Cardiac muscle cell (in vitro differentiated cells and primary cell): Measurements from ENCODE around the gene TMOD2. TPM values are rescaled to one million over a fixed set of nuclear protein-coding genes. Genes with fewer than 3 reads are reported as not detected.
A peak's percentile ranks its signal among the peaks of the same experiment; 100 is the strongest.

Experiments used
- DNase-seq, 2 donors: peaks; one replicate each; pipeline versions ENCODE4 v3.0.0 to v3.0.0-alpha.2; 2010 to 2017; ENCODE audit warnings: low read depth in 1 of 2, low spot score in 1 of 2
- H3K27ac ChIP-seq: fragments of 200-600 bp; sonication (generic); 2 replicates; pipeline ENCODE4 v1.5.1; 2016
- H3K27me3 ChIP-seq: fragments of 200-600 bp; sonication (generic); 2 replicates; pipeline ENCODE4 v1.6.0; 2016; ENCODE audit warnings: control low read depth
- H3K36me3 ChIP-seq: fragments of 200-600 bp; sonication (generic); 2 replicates; pipeline ENCODE4 v1.5.1; 2016; ENCODE audit warnings: control low read depth
- H3K4me1 ChIP-seq: fragments of 200-600 bp; sonication (generic); 2 replicates; pipeline ENCODE4 v1.8.1; 2017; ENCODE audit warnings: low read depth, mild to moderate bottlenecking, mixed run types
- H3K4me3 ChIP-seq: fragments of 200-600 bp; sonication (generic); 2 replicates; pipeline ENCODE4 v1.5.1; 2016; ENCODE audit warnings: mild to moderate bottlenecking
- H3K9me3 ChIP-seq: fragments of 200-600 bp; sonication (generic); 2 replicates; pipeline ENCODE4 v1.5.1; 2017; ENCODE audit warnings: low read depth, mild to moderate bottlenecking, control low read depth
- CTCF ChIP-seq: IDR thresholded peaks from 2 replicates; pipeline ENCODE4 v1.5.1; 2012; ENCODE audit warnings: low read depth, mild to moderate bottlenecking, low read length
- polyA plus RNA-seq: library from polyadenylated mRNA; unstranded; fragments of >200 nt; fragmentation: Nextera tagmentation; extraction: Ambion mirVana; gene quantifications from 2 replicates; pipeline ENCODE4 v1.2.1, GENCODE V29; 2016
- total RNA-seq: library from RNA; depleted of rRNA; stranded (reverse); fragments of >200 nt; gene quantifications from 2 replicates; pipeline ENCODE4 v1.2.3, GENCODE V29; 2016

TMOD2 gene
- total and polyA plus RNA-seq, 2 experiments from 2014 or later = 1.8 to 2.8 TPM

GRCh38 chr15:51709031-51709430 lies 42.4 kb upstream of the TMOD2 start:
- H3K36me3 ChIP-seq = no peaks in the 10 kb centered on the region
- H3K4me1 ChIP-seq = no peaks in the 10 kb centered on the region
- DNase-seq = no peak
- no peaks in the 10 kb centered on the region for H3K9me3 ChIP-seq
- no peak overlapping the region for H3K4me3 ChIP-seq
- no peaks in the 10 kb centered on the region for H3K27me3 ChIP-seq
- H3K27ac ChIP-seq = no peak overlapping the region
- no peak for TF ChIP-seq CTCF

GRCh38 chr15:51714162-51714561 lies 37.2 kb upstream of the TMOD2 start:
- no peak for DNase-seq
- Histone ChIP-seq H3K4me1 (peaks cover 3% of the 10 kb centered on the region), H3K4me3 (no peak overlapping the region), H3K27me3 (no peaks in the 10 kb centered on the region), H3K27ac (no peak overlapping the region), H3K36me3 (no peaks in the 10 kb centered on the region), H3K9me3 (no peaks in the 10 kb centered on the region)
- TF ChIP-seq CTCF = no peak

GRCh38 chr15:51714911-51715310 lies 36.5 kb upstream of the TMOD2 start:
- no peaks in the 10 kb centered on the region for H3K9me3 ChIP-seq
- H3K27ac ChIP-seq = no peak overlapping the region
- no peaks in the 10 kb centered on the region for H3K36me3 ChIP-seq
- peaks cover 3% of the 10 kb centered on the region for H3K4me1 ChIP-seq
- no peaks in the 10 kb centered on the region for H3K27me3 ChIP-seq
- H3K4me3 ChIP-seq = no peak overlapping the region
- no peak for TF ChIP-seq CTCF
- DNase-seq = no peak

GRCh38 chr15:51718219-51718618 lies 33.2 kb upstream of the TMOD2 start:
- Histone ChIP-seq H3K27ac (no peak overlapping the region), H3K4me1 (peaks cover 3% of the 10 kb centered on the region), H3K36me3 (no peaks in the 10 kb centered on the region), H3K4me3 (no peak overlapping the region), H3K27me3 (no peaks in the 10 kb centered on the region), H3K9me3 (no peaks in the 10 kb centered on the region)
- peak in 1 of 2 donors; percentile 26 for DNase-seq
- no peak for TF ChIP-seq CTCF

- H3K27me3 ChIP-seq = no peaks in the 10 kb centered on the region
- no peaks in the 10 kb centered on the region for H3K36me3 ChIP-seq
- no peaks in the 10 kb centered on the region for H3K9me3 ChIP-seq
- DNase-seq = no peak
- peaks cover 4% of the 10 kb centered on the region for H3K4me1 ChIP-seq
- no peak for TF ChIP-seq CTCF
- no peak overlapping the region for H3K4me3 ChIP-seq
- H3K27ac ChIP-seq = no peak overlapping the region
Measured at GRCh38 chr15:51718746-51719145, 32.7 kb upstream of the TMOD2 start.
